Measurements from ENCODE around the gene THPO. TPM values are rescaled to one million over a fixed set of nuclear protein-coding genes. Genes with fewer than 3 reads are reported as not detected.

Gene THPO
- total RNA-seq, 2 donors from 2014 or later = 0.17 TPM; not detected in 1

GRCh38 chr3:184360070-184360928 is 17.7 kb downstream of the THPO start:
- intact Hi-C loops (cut with DNase I) = no loop called here

DNA sequence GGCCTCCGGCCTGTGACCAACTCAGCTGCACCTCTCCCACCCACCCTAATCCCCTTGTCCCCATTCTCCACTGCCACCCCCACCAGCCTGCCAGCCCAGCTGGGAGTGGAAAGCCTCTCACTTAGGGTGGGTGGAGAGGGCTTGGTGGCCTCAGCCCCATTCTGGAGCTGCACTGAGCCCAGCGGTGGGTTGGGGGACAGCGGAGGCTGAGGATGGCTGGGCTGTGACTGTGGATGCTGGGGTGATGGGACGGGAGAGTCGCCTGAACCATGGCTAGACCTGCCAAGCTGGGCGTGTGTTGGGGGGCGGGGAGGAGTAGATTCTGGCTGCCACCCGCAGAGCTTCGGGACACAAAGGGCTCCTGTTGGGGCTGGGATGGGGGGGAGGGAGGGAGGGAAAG is 18.4 kb downstream of the THPO start:
- Histone ChIP-seq H3K9me3 (no peaks in the 10 kb centered on the region), H3K27ac (no peak overlapping the region), H3K4me3 (no peak overlapping the region), H3K4me1 (peaks cover 10% of the 10 kb centered on the region), H3K36me3 (no peaks in the 10 kb centered on the region), H3K9ac (ENCODE audit: low read depth in 2 of 2, low read length in 2 of 2) (no peak overlapping the region), H3K27me3 (no peaks in the 10 kb centered on the region)
- TF ChIP-seq, protein P1, sequence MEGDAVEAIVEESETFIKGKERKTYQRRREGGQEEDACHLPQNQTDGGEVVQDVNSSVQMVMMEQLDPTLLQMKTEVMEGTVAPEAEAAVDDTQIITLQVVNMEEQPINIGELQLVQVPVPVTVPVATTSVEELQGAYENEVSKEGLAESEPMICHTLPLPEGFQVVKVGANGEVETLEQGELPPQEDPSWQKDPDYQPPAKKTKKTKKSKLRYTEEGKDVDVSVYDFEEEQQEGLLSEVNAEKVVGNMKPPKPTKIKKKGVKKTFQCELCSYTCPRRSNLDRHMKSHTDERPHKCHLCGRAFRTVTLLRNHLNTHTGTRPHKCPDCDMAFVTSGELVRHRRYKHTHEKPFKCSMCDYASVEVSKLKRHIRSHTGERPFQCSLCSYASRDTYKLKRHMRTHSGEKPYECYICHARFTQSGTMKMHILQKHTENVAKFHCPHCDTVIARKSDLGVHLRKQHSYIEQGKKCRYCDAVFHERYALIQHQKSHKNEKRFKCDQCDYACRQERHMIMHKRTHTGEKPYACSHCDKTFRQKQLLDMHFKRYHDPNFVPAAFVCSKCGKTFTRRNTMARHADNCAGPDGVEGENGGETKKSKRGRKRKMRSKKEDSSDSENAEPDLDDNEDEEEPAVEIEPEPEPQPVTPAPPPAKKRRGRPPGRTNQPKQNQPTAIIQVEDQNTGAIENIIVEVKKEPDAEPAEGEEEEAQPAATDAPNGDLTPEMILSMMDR (IDR thresholded peaks at IDR 0.05) = no peak
- no peak for DNase-seq
- intact Hi-C loops (cut with DNase I) = no loop called here

More at GRCh38 chr3:184360070-184360928, 17.7 kb downstream of the THPO start:
- peak overlapping the region; percentile 87 for H3K4me3 ChIP-seq
- no peaks in the 10 kb centered on the region for H3K9me3 ChIP-seq
- TF ChIP-seq, protein P1 (IDR thresholded peaks at IDR 0.05) = no peak
- H3K27me3 ChIP-seq = no peaks in the 10 kb centered on the region
- H3K27ac ChIP-seq = peak overlapping the region; percentile 99
- no peak for DNase-seq
- H3K9ac ChIP-seq (ENCODE audit: low read depth in 2 of 2, low read length in 2 of 2) = peak overlapping the region; percentile 90 to 99
- peaks cover 10% of the 10 kb centered on the region for H3K4me1 ChIP-seq
- no peaks in the 10 kb centered on the region for H3K36me3 ChIP-seq

- H3K9ac ChIP-seq (ENCODE audit: low read depth in 2 of 2, low read length in 2 of 2) = no peak overlapping the region
- H3K36me3 ChIP-seq = no peaks in the 10 kb centered on the region
- no peaks in the 10 kb centered on the region for H3K27me3 ChIP-seq
- peaks cover 5% of the 10 kb centered on the region for H3K4me1 ChIP-seq
- intact Hi-C loops (cut with DNase I) = no loop called here
- no peak overlapping the region for H3K4me3 ChIP-seq
- TF ChIP-seq, protein P1 (IDR thresholded peaks at IDR 0.05) = no peak
- no peak overlapping the region for H3K27ac ChIP-seq
- H3K9me3 ChIP-seq = no peaks in the 10 kb centered on the region
- no peak for DNase-seq
Measured at GRCh38 chr3:184358921-184359350, 19.1 kb downstream of the THPO start.

DNA sequence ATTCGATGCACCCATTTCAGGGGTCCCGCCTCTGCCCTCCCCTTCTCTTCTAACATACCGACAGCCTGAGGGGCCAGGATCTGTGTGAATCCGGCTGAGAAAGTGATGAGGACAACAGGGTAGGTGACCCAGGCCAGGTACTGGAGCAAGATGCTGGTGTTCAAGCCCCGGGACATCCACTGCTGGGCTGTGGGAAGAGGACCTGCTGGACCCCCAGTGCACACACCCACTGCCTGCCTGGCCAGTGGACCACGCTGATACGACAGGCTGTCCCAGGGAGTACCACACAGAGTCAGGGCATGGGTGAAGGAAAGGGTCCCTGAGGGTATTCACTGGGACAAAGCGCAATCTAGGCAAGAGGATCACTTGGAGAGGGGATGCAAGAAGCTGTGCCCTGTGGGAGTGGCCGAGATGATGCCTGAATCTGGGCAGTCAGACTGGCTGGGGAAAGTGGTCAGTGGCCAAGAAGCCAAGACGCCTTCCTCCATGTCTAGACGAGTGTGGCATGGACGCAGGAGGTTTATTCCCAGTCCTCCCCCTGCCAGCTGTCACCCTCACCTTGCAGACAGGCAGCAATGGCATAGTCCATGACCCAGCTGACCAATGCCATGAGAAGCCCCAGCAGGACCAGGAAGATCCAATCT is 19.8 kb downstream of the THPO start:
- Histone ChIP-seq H3K27me3 (no peaks in the 10 kb centered on the region), H3K4me3 (no peak overlapping the region), H3K4me1 (peaks cover 5% of the 10 kb centered on the region), H3K9me3 (no peaks in the 10 kb centered on the region), H3K36me3 (no peaks in the 10 kb centered on the region), H3K9ac (ENCODE audit: low read depth in 2 of 2, low read length in 2 of 2) (no peak overlapping the region), H3K27ac (no peak overlapping the region)
- intact Hi-C loops (cut with DNase I) = no loop called here
- TF ChIP-seq, protein P1 (IDR thresholded peaks at IDR 0.05) = no peak
- no peak for DNase-seq

- Histone ChIP-seq H3K27me3 (no peaks in the 10 kb centered on the region), H3K9me3 (no peaks in the 10 kb centered on the region), H3K9ac (ENCODE audit: low read depth in 2 of 2, low read length in 2 of 2) (no peak overlapping the region), H3K36me3 (no peaks in the 10 kb centered on the region), H3K4me1 (peaks cover 5% of the 10 kb centered on the region), H3K4me3 (no peak overlapping the region), H3K27ac (no peak overlapping the region)
- intact Hi-C loops (cut with DNase I) = no loop called here
- no peak for DNase-seq
- TF ChIP-seq, protein P1 (IDR thresholded peaks at IDR 0.05) = no peak
Measured at GRCh38 chr3:184357248-184358123, 20.5 kb downstream of the THPO start.

All from colonic mucosa (tissue), 4 donors.